ENCODE data around the gene FCN1. TPM values are rescaled to one million over a fixed set of nuclear protein-coding genes. Genes with fewer than 3 reads are reported as not detected.

Gene FCN1
- total and polyA plus RNA-seq, 10 of the 15 experiments (the other 5 are each of a cell fraction or from before 2014, with no cell fraction given), result 0.08 TPM; not detected in 9

DNA sequence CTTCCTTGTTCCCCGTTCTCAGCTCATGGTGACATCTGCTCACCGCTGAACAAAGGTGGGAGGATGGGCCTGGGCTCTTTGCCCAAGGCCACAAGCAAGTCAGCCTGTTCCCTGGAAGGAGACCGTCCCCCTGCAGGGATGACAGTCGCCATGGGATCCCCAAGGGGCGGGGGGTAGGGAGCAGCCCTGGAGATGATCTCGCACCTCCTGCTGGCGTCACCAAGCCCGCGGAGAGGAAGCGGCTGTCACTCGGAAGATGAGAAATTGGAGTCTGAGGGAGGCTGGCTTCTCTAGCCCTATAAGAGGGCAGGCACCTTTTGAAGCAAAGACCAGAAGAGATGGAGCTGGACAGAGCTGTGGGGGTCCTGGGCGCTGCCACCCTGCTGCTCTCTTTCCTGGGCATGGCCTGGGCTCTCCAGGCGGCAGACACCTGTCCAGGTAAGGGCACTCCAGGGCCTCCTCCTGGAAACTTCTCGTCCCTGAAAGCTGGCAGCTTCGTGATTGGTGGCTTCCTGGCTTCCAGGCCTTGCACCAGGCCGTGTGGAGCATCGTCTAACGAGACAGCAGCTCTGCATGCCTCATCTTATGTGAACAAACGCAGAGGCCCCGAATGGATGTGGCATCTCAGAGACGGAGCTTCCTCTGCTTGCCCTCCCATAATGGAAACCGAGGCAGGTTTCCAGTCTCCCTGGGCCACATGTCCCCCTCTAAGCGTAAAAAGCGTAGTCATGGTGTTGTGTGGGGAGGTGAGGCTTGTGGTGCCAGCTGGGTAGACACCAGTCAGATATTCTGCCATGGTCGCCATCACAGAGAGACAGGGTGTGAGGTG is 37.0 kb downstream of the FCN1 start, which contains the start of gene FCN2:
TSS of gene FCN2 (plus strand) at position 327 of the 829 bp plus-strand sequence. CDS start at position 339, 12 bp downstream.
- RAD21 ChIA-PET (ENCODE audit: unreplicated experiment), result no interaction called here
- DNase-seq (ENCODE audit: low read depth, low spot score) (no peak), FAIRE-seq (no peak), ATAC-seq (no peak)
- H3K4me2 ChIP-seq (ENCODE audit: control insufficient read depth, insufficient read depth), result no peak within 1 kb of the TSS
- POLR2A ChIA-PET, result no interaction called here
- intact Hi-C loops (cut with micrococcal nuclease; ENCODE audit: unreplicated experiment) (no loop called here), in situ Hi-C loops (cut with MboI) (no loop called here)
- TF ChIP-seq NR2C2 (IDR thresholded peaks at IDR 0.05; ENCODE audit: borderline replicate concordance, control insufficient read depth, insufficient read length, low read depth), result no peak
- CTCF ChIA-PET, result no interaction called here
- no TSS peak for BruUV-seq (replicated peaks)
- H4K20me1 ChIP-seq (ENCODE audit: control insufficient read depth, insufficient read depth), result no peaks in the 10 kb centered on the region
- WGBS (ENCODE audit: insufficient coverage, insufficient replicate concordance, low lambda C conversion rate, missing lambda C conversion rate), result 43% methylated on average over 25 of the region's 25 CpGs
- H3K4me1 ChIP-seq (ENCODE audit: control insufficient read depth, insufficient read depth, low read length), result no peaks in the 10 kb centered on the region; the same call in 1 of the 2 replicates
- H3K9ac ChIP-seq (ENCODE audit: control insufficient read depth, insufficient read depth, low read length), result no peak within 1 kb of the TSS
- H3K79me2 ChIP-seq (ENCODE audit: control insufficient read depth, insufficient read depth, low read length), result no peaks in the 10 kb centered on the region
- no peak within 1 kb of the TSS for H2AFZ ChIP-seq (ENCODE audit: control insufficient read depth, low read depth, low read length)
- H3K9me3 ChIP-seq (replicated peaks; ENCODE audit: control insufficient read depth, insufficient read depth, low read length), result no peaks in the 10 kb centered on the region
- H3K4me3 ChIP-seq, result no peak within 1 kb of the TSS
- SMC1A ChIA-PET (ENCODE audit: uncharacterized antibody, unreplicated experiment), result no interaction called here
- no peak within 1 kb of the TSS for H3K27ac ChIP-seq (ENCODE audit: control insufficient read depth, insufficient read depth)
- no peaks in the 10 kb centered on the region for H3K36me3 ChIP-seq (ENCODE audit: control insufficient read depth in 2 of 2, insufficient read depth in 2 of 2, low read length in 1 of 2)
- H3K27me3 ChIP-seq (replicated peaks in 1 of 2; ENCODE audit: control insufficient read depth in 2 of 2, insufficient read depth in 2 of 2, low read length in 1 of 2), result no peaks in the 10 kb centered on the region; a peak in 1 of 4 replicates

- Histone ChIP-seq H3K36me3 (ENCODE audit: control insufficient read depth in 2 of 2, insufficient read depth in 2 of 2, low read length in 1 of 2) (no peaks in the 10 kb centered on the region), H3K27me3 (replicated peaks in 1 of 2; ENCODE audit: control insufficient read depth in 2 of 2, insufficient read depth in 2 of 2, low read length in 1 of 2) (no peaks in the 10 kb centered on the region; a peak in 1 of 4 replicates), H3K9me3 (replicated peaks; ENCODE audit: control insufficient read depth, insufficient read depth, low read length) (no peaks in the 10 kb centered on the region; the same call in 2 of the 3 replicates), H3K27ac (ENCODE audit: control insufficient read depth, insufficient read depth) (no peak overlapping the region), H2AFZ (ENCODE audit: control insufficient read depth, low read depth, low read length) (no peak overlapping the region), H3K4me1 (ENCODE audit: control insufficient read depth, insufficient read depth, low read length) (no peaks in the 10 kb centered on the region; the same call in 1 of the 2 replicates), H4K20me1 (ENCODE audit: control insufficient read depth, insufficient read depth) (no peaks in the 10 kb centered on the region), H3K4me2 (ENCODE audit: control insufficient read depth, insufficient read depth) (no peak overlapping the region), H3K4me3 (no peak overlapping the region), H3K79me2 (ENCODE audit: control insufficient read depth, insufficient read depth, low read length) (no peaks in the 10 kb centered on the region), H3K9ac (ENCODE audit: control insufficient read depth, insufficient read depth, low read length) (no peak overlapping the region)
- ChIA-PET POLR2A (no interaction called here), RAD21 (ENCODE audit: unreplicated experiment) (no interaction called here), CTCF (no interaction called here), SMC1A (ENCODE audit: uncharacterized antibody, unreplicated experiment) (no interaction called here)
- no TSS peak for BruUV-seq (replicated peaks)
- no peak for TF ChIP-seq HDAC2 (IDR thresholded peaks at IDR 0.05)
- no peak for TF ChIP-seq WRNIP1 (IDR thresholded peaks at IDR 0.05; ENCODE audit: borderline replicate concordance, low read depth, low read length)
- no peak for TF ChIP-seq RUNX3 (IDR thresholded peaks at IDR 0.05; ENCODE audit: low read length)
- no peak for TF ChIP-seq NKRF (conservative IDR thresholded peaks at IDR 0.05)
- no peak for TF ChIP-seq CEBPB (IDR thresholded peaks at IDR 0.05; ENCODE audit: borderline replicate concordance in 1 of 2, low read depth in 2 of 2, low read length in 2 of 2)
- TF ChIP-seq SUPT20H (IDR thresholded peaks at IDR 0.05; ENCODE audit: borderline replicate concordance, control insufficient read depth, low read depth, low read length), result no peak
- intact Hi-C loops (cut with micrococcal nuclease; ENCODE audit: unreplicated experiment), result no loop called here
- WGBS (ENCODE audit: insufficient coverage, insufficient replicate concordance, low lambda C conversion rate, missing lambda C conversion rate), result 43% methylated on average over 12 of the region's 13 CpGs
- FAIRE-seq (no peak), ATAC-seq (no peak), DNase-seq (ENCODE audit: low read depth, low spot score) (no peak)
- in situ Hi-C loops (cut with MboI), result no loop called here
Observed at GRCh38 chr9:134879664-134880483, 37.8 kb downstream of the FCN1 start.

Measured in GM12878 (cell line).